ENCODE data around the gene NECTIN3.

The NECTIN3 gene

DNA sequence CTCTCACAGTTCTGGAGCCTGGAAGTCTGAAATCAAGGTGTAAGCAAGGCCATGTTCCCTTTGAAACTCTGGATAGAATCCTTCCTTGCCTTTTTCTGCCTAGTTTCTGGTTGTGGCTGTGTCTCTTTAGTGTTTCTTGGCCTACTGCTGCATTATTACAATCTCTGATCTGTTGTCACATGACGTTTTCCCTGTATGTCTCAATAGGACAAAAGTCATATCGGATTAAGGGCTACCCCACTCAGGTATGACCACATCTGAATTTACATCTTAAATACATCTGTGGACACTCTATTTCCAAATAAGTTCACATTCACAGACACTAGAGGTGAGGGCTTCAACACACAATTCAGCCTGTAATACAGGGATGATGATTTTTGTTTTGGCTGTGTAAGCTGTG, 13.3 kb downstream of the NECTIN3 start:
- no peak for DNase-seq (ENCODE audit: low read depth)

DNA sequence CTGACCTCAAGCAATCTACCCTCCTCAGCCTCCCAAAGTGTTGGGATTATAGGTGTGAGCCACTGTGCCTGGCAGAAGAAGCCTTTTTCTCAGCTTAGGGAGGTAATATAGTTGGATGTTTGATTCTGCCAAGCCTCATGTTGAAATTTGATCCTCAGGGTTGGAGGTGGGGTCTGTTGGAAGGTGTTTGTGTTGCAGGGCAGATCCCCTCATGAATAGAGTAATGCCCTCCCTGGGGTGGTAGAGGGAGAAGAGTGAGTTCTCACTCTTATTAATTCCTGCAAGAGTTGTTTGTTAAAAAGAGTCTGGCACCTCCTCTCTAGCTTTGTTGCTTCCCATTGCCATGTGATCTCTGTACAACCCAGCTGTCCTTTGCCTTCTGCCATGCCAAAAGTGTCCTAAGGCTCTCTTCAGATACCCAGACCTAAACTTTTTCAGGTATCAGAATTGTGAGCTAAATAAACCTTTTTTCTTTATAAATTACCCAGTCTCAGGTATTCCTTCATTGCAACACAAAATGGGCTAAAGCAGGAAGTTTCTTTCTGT, 16.4 kb downstream of the NECTIN3 start:
- no peak for DNase-seq (ENCODE audit: low read depth)

DNA sequence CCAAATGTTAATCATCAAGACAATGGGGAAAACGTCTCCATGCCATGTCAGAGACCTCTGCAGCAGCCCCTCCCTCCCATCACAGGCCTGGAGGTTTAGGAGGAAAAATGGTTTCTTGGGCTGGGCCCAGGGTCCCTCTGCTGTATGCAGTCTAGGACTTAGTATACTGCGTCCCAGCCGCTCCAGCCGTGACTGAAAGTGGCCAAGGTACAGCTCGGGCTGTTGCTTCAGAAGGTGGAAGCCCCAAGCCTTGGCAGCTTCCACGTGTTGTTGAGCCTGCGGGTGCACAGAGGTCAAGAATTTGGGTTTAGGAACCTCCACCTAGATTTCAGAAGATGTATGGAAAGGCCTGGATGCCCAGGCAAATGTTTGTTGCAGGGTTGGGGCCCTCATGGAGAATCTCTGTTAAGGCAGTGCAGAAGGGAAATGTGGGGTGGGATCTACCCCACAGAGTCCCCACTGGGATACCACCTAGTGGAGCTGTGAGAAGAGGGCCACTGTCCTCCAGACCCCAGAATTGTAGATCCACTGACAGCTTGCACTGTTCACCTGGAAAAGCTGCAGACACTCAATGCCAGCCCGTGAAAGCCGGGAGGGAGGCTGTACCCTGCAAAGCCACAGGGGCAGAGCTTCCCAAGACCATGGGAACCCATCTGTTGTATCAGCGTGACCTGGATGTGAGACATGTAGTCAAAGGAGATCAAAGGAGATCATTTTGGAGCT, 25.0 kb downstream of the NECTIN3 start:
- no peak for DNase-seq (ENCODE audit: low read depth)

DNA sequence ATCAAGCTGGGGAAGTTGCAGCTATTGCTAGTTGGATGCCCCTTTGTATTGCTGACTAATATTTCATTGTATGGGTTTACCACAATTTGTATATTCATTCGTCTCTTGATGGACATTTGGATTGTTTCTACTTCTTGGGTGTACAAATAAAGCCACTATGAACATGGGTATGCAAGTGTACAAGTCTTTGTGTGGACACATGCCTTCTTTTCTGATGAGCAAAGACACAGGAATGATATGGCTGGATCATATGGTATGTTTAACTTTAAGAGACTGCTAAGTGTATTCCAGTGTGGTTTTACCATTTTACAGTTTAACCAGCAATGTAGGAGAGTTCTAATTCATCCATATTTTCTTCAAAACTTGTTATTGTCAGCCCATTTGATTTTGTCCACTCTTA, 32.2 kb downstream of the NECTIN3 start:
- no peak for DNase-seq (ENCODE audit: low read depth)

DNA sequence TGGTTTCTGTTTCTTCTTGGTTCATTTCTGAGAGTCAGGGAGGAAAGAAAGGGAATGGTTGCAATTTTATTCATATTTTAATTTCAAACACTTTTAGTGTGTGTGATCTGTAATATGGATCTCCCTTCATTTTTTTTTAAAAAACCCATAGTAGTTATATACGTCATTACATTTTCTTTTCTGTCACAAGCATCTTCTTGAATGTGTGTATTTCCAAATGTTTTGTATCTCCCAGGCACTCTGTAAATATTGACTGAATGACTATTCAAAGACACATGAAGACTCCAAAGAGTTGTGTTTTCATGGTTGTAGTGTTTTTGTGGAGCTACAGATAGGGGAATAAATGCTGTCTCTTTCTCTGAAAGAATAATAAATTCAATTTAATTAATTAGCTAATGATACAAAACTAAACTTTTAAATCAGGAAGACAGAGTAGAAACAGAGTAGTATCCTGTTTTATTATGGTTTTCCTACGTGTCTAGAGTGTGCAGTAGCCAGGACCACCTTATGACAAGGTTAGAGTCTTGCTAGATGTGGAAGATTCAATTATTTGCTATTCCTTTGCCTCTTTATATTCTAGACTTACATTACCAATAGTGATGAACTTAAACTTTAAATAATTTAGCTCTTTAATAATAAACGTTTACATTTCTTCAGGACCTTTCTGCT, 35.5 kb downstream of the NECTIN3 start:
- DNase-seq (ENCODE audit: low read depth) = no peak

DNA sequence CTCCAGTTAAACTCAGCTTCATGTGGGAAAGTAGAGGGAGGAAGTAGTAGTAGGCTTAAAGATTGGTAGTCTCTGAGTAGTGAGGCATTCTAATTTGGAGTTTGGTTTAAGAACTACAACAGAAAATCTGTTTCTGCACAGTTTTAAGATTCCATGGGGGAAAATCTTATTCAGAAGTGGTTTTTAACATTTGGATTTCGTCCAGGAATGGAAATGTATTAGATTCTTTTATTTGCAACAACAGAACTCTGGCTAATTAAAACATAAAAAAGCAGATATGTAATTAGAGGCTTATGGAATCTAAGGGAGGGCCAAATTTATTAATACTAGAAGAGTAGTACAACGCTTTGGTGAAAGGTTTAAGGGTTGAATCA, 36.0 kb downstream of the NECTIN3 start:
- DNase-seq (ENCODE audit: low read depth) = no peak

DNA sequence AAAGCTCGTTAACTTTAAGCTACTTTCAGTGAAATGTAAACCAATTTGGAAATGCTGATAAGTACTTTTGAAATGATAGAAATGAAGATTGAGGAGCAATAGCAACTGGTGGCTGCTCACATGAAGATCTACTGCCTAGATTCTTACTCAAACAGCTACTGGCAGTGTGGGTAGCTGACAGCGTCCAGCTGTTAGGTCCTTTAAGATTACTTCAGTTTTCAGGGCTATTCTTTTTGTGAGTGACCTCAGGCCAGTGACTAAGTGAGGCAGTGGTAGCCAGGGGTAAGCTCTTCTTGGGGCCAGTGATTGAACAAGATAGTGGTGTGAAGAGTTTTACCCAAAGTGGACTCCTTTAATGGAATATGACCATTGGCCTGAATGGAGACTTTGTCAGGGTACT, 41.3 kb downstream of the NECTIN3 start:
- DNase-seq (ENCODE audit: low read depth) = no peak

DNA sequence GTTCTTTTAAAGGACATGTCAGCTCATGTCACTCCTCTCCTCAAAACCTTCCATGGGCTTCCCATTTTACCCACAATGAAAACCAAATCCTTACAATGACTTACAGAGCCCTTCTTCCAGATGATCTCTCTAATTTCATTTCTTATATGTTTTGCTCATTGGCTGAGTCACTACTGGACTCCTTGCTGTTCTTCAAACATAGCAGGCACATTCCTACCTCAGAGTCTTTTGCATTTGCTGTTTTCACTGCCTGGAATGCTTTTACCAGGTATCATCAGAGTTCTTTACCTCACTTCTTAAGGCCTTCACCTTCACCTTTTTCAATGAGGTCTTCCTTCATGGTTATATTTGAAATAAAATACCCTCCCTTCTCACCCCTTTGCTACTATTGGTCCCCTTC, 57.3 kb downstream of the NECTIN3 start:
- DNase-seq (ENCODE audit: low read depth) = no peak

DNA sequence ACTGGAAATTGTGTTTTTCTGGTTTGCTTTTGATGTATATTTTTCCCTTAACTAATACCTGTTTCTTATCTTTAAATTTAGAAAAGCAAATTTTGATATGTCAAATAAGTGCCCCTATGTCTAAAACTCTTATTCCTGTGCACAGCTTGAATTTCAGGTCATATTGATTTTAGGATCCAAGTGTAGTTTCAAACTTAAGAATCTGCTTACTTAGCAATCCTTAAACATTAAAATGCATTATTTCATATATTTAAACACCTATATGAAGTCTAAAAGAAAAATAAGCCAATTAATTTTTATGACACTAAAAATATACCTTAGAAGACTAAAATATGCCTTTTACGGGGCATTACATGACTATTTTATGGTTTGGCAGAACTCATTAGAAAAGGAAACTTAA, 59.2 kb downstream of the NECTIN3 start:
- DNase-seq (ENCODE audit: low read depth) = no peak

DNA sequence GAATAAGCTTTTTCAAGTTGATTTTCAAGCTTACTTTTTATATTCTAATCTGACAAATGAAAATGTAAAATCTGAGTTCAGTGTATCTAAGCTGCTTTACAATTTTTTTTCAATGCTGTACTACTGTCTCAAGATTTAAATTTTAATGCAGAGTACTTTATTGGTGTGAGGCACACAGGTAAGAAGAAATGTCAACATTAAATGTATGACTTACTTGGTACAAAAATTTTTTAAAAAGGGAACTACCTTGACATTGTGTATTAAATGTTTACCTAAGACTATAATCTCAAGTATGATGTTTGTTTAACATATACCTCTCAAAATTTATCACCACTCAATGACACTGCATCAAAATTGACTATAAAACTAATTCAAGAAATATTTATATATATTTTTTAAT, 62.7 kb downstream of the NECTIN3 start:
- no peak for DNase-seq (ENCODE audit: low read depth)

DNA sequence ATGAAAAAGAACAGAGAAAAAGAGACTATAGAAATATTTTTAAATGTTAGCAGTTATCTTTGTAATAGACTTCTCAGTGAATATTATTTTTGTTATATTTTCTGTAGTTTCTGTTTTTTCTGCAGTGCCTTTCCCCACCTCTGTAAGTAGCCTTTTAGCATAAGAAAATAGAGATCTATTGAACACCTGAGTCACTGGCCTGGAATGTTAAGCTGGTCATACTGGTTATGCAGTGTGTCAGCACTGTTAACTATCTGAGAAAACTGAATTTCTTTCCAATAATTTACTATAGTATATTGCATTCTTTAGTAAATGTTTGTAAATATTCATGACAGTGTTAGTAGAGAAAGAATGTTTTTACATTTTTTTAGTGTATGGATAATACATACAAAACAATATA, 79.8 kb downstream of the NECTIN3 start:
- peak; percentile 24 for DNase-seq (ENCODE audit: low read depth)

DNA sequence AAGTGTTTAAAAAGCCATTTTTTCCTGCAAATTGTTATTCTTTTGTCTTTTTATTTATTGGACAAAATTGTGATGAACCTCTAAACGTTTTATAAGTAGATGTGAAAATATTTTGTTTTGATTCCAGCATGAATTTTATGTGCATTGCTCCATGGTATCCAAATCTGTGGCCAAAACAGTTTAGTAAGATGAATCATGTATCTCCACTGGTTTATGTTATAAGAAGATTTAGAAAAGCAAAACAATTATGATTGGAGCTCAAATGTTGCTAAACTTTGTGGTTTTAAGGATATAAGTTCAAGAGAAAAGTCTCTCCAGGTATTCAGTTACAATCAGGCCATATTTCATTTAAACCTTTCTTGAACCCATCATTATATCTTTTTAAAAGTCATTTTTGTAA, 80.9 kb downstream of the NECTIN3 start:
- DNase-seq (ENCODE audit: low read depth) = peak; percentile 48

DNA sequence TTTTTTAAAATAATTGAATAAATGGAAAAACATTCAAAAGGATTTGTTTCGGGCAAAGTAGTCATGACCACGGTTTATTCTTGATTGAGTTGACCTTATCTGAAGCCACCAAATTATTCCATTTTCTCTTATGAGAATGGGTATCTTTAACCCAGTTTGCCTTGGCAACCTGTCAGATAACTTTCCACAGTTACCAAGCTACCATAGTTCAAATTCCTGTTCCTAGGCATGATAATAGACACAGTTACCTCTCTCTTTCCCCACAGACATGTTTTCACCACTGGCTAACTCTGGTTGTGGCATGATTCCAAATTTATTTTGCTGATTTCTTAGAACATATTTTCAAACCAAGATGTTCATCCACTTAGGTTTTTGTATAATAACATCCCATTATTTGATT, 84.9 kb downstream of the NECTIN3 start:
- DNase-seq (ENCODE audit: low read depth) = no peak

DNA sequence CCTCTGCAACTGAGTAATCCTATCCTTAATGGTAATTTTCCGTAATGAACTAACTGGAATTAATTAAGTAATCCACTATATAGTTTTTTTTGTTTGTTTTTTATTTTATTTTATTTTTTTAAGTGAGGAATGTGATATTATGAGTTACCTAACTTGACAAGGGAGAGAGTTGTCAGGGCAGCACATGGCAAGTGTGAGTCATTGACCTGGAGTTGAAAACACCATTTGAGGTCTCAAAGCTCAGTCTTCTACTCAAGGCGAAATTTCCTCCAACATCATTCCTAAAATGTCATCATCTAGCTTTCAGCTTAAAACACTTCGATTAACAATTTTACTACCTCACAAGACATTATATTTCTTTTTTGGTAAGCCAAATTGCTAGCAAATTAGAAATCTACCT, 87.8 kb downstream of the NECTIN3 start:
- no peak for DNase-seq (ENCODE audit: low read depth)

DNA sequence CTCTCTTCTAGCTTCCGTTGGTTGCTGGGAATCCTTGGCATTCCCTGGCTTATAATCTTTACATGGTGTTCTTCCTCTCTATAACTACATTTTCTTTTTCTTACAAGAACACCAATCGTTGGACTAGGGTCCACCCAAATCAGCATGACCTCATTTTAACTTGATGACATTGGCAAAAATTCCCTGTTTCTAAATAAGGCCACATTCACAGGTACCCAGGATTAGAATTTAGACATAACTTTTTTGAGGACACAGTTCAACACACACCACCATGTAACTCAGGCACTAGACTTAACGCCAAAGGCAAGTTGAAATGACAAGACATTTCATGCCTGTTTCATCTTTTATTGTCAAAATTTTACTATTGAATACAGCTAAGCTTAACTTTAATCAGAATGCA, 93.0 kb downstream of the NECTIN3 start:
- no peak for DNase-seq (ENCODE audit: low read depth)

DNA sequence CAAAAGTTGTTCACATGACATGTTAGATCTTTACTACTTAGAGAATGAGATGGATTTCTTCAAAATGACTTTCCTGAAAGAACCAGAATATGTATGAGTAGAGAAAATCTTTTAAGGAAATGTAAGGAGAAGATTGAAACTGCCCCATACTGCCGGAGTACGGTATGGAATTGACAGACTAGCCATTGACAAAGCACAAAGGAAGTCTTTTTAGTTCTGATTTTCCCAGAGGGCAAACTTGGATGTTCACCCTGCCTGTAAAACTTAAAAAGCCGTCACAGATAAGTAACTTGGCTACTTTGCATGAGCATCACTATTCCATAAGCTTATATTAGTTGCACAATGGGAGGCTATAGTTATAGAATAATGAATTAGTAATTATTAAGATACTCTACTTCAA, 93.8 kb downstream of the NECTIN3 start:
- no peak for DNase-seq (ENCODE audit: low read depth)

DNA sequence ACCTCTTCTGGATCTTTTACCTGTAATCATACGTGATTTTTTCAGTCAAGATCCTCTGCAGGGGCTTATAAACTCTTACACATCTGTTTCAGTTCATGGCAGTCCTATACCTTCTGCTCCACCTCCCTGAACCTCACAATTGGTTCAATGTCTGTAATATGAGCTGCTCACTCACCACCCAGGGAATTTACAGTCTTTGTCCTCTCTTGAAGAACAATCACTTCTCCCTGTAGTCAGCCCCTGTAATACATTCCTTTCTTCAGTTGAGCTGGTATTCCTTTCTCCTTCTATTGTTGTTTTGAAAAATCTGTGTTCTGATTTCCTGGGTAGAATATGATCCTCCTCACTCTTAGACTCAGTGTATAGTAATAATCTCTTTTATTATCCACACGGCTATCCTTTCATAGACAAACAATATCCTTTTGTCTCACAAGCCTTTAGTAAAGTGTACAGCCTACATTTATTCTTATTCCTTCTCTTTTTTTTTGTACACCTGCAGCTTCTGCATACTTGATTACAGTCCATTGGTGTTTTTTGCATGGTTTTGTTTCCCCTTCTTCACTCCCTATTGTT, 101.8 kb downstream of the NECTIN3 start:
- DNase-seq (ENCODE audit: low read depth) = no peak

DNA sequence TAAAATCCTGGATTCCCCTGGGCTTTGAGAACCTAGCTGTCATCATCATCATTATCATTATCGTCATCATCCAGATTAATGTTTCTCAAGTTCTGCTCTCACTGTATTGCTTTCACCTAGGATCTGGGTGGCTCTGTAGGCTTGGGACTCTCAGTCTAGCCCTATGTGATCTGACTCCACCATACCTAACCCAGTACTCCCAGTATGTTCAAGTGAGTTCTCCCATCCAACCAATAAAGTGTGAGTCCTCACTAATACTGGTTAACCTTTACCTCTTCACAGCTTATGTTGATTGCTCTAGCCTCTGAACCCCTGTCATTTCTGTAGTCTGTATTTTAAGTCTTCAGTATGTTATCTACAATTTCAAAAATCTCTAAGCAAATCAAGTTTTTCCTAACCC, 102.3 kb downstream of the NECTIN3 start:
- no peak for DNase-seq (ENCODE audit: low read depth)

DNA sequence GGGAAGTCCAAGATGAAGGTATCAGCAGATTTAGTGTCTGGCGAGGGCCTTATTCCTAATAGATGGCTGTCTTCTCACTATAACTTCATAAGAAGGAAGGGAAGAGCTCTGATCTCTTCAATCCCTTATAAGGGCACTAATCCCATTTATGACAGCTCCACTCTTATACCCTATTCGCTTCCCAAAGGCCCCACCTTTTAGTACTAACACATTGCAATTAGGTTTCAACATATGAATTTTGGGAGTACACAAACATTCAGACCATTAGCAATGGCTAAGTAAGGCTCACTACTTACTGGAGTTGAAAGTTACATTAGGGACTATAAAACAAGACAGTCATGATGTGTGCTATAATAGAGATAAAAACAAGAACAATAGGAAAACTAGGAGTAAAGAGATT, 118.9 kb downstream of the NECTIN3 start:
- DNase-seq (ENCODE audit: low read depth) = no peak

DNA sequence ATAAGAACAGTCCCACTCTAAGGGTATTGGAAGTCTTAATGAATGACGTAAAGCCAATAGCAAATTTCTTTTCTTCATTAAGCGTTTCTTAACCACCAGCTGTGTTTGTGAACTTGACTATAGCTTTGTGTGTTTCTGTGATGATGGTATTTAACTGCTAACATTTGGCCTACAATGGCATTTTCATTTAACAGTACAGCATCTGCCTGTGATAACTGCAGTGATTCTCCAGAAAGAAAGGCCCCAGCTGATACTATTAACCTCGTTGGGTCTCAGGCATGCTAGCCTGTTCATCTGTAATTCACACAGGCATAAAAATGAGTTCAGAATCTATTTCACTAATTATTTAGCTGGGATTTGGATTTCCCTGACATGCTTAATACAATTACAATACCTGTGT, 121.9 kb downstream of the NECTIN3 start:
- no peak for DNase-seq (ENCODE audit: low read depth)

DNA sequence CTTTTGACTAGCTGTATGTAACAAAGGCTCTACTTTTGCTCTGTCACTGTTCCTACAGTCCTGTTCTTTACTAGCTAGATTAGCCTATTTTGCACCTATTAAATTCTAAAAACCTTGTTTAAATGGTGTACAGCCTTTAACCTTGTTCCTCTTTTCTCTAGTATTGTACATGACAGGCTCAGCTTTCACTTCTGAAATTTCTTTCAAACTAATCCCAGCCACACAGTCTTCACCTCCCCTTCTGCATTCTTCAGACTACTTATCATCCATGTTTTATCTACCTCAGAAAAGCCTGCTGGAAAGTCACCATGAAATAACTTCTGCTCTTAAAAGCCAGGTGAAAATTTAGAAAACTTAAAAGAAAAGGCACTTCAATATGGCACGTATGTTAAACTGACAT, 122.4 kb downstream of the NECTIN3 start:
- no peak for DNase-seq (ENCODE audit: low read depth)

DNA sequence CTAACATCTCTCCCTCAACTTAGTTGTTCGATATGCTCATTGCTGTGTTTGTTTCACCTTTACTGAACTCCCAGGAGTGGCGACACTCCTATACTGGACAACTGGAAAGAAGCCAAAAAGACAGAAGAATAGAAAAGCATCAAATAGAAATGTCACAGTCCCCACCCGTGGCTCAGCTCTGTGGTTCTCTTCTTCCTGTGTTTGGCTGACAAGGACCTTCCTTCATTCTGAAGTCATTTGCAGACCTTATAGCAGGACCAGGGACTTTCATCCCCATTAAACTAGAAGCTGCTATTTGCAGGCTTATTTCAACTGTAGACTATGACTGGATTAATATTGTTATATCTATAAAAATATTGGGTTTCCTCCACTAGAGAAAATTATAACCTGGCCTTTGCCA, 125.9 kb downstream of the NECTIN3 start:
- no peak for DNase-seq (ENCODE audit: low read depth)

DNA sequence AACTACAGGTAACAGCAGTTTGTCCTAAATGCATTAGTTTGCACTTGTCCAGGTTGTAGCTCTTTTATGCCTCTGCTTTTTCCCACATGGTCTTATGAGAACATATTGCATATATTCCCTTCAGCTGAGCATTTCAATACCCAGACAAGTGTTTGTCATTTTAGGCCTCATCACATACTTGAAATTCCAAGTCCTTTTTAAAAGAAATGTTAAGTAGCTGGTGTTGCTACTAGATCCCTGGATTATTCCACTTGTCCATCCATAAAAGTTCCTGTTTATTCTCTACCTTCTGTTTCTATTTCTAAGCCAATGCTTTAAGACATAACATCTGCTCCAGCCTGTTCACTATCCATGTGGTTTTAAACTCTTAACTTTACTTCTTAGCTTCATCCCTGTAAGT, 128.4 kb downstream of the NECTIN3 start:
- DNase-seq (ENCODE audit: low read depth) = peak; percentile 20
